Nephron (organoid): ENCODE measurements around the gene KBTBD13.

Experiments
- H3K27ac Mint-ChIP-seq, 3 experiments: 2 replicates each; pipeline ENCODE4 v1.8.0; 2020; ENCODE audit warnings: mixed read lengths in 3 of 3, mild to moderate bottlenecking in 2 of 3, moderate library complexity in 1 of 3
- H3K27me3 Mint-ChIP-seq: 2 replicates; pipeline ENCODE4 v1.8.0; 2021; ENCODE audit warnings: low read depth, mild to moderate bottlenecking, moderate library complexity, mixed read lengths
- H3K36me3 Mint-ChIP-seq: 2 replicates; pipeline ENCODE4 v1.8.0; 2020; ENCODE audit warnings: low read depth, mixed read lengths
- H3K4me1 Mint-ChIP-seq: 2 replicates; pipeline ENCODE4 v1.8.0; 2020; ENCODE audit warnings: mixed read lengths
- H3K4me3 Mint-ChIP-seq, 3 experiments: 2 replicates each; pipeline ENCODE4 v1.8.0; 2020; ENCODE audit warnings: mild to moderate bottlenecking in 3 of 3, mixed read lengths in 3 of 3, moderate library complexity in 2 of 3
- H3K9me3 Mint-ChIP-seq: 2 replicates; pipeline ENCODE4 v1.8.0; 2020; ENCODE audit warnings: mixed read lengths
- TF ChIP-seq, protein P1 (sequence below), 3 experiments: fragments of 200-600 bp; sonication (generic); IDR thresholded peaks; one replicate each; pipeline ENCODE4 v1.5.0; 2021; ENCODE audit warnings: antibody characterized with exemption in 3 of 3; ENCODE audit not compliant: unreplicated experiment in 3 of 3

Gene KBTBD13

DNA sequence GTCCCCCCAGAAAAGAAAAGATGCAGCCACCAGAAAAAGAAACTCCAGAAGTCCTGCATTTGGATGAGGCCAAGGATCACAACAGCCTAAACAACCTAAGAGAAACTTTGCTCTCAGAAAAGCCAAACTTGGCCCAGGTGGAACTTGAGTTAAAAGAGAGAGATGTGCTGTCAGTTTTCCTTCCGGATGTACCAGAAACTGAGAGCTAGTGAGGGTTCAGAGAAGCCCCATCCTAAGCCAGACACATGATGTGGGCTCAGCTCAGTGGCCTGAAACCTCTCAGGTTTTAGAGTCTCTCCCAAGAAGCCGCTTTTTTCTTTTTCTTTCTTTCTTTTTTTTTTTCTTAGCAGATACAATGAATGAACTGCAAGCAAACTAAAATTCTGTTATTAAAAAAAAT, 23.6 kb upstream of the KBTBD13 start:
- no peak overlapping the region for H3K4me3 Mint-ChIP-seq
- TF ChIP-seq, protein P1, sequence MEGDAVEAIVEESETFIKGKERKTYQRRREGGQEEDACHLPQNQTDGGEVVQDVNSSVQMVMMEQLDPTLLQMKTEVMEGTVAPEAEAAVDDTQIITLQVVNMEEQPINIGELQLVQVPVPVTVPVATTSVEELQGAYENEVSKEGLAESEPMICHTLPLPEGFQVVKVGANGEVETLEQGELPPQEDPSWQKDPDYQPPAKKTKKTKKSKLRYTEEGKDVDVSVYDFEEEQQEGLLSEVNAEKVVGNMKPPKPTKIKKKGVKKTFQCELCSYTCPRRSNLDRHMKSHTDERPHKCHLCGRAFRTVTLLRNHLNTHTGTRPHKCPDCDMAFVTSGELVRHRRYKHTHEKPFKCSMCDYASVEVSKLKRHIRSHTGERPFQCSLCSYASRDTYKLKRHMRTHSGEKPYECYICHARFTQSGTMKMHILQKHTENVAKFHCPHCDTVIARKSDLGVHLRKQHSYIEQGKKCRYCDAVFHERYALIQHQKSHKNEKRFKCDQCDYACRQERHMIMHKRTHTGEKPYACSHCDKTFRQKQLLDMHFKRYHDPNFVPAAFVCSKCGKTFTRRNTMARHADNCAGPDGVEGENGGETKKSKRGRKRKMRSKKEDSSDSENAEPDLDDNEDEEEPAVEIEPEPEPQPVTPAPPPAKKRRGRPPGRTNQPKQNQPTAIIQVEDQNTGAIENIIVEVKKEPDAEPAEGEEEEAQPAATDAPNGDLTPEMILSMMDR (IDR thresholded peaks at IDR 0.05; ENCODE audit: unreplicated experiment in 3 of 3): no peak
- peaks cover 30% of the 10 kb centered on the region for H3K4me1 Mint-ChIP-seq
- peaks cover 37% of the 10 kb centered on the region for H3K36me3 Mint-ChIP-seq
- peak overlapping the region in 1 of 3 experiments; percentile 60 for H3K27ac Mint-ChIP-seq
- H3K9me3 Mint-ChIP-seq: no peaks in the 10 kb centered on the region
- no peaks in the 10 kb centered on the region for H3K27me3 Mint-ChIP-seq

DNA sequence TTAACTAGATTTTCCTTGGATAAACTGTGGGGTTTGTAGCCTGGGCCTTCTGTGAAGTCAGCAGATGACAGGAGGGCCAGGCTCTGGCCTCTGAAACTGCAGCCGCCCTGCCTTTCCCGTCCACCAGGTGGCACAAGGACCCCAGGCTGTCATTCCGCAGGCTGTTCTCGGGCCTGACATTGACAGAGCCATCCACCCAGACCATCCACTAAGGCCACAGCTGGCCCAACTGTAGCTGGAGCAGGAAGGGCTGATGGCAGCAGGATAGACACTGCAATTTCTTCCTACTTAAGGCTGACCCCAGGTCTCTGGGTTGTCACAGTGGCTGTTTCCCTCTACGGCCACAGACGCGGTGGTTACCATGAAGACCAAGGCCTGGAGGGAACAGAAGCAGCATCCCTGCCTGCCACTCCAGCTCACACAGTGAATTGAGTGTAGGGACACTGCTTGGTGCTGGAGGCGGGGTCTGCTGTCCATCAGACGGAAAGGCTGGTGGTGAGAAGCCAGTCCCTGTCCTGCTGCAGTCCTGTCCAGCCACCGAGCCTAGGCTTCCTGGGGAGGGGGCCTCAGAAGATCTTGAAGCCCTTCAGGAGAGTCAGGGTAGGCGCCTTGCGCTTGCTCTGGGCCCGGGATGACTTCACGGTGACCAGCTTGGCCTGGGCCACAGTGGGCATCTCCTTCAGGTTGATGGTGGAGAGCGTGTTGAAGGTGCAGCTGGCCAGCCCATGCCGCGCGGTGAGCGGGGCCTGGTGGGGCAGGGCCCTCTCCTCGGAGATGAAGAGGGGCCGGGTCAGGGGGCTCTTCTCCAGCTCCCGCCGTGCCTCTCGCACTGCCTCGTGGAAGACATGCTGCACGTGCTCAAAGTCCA, 22.0 kb upstream of the KBTBD13 start:
- H3K36me3 Mint-ChIP-seq: peaks cover 39% of the 10 kb centered on the region
- TF ChIP-seq, protein P1 (IDR thresholded peaks at IDR 0.05; ENCODE audit: unreplicated experiment in 3 of 3): peak; percentile 89 to 92 (median 91)
- no peak overlapping the region for H3K4me3 Mint-ChIP-seq
- no peaks in the 10 kb centered on the region for H3K9me3 Mint-ChIP-seq
- no peaks in the 10 kb centered on the region for H3K27me3 Mint-ChIP-seq
- peaks cover 21% of the 10 kb centered on the region for H3K4me1 Mint-ChIP-seq
- H3K27ac Mint-ChIP-seq: peak overlapping the region; percentile 27 to 62 (median 47)

DNA sequence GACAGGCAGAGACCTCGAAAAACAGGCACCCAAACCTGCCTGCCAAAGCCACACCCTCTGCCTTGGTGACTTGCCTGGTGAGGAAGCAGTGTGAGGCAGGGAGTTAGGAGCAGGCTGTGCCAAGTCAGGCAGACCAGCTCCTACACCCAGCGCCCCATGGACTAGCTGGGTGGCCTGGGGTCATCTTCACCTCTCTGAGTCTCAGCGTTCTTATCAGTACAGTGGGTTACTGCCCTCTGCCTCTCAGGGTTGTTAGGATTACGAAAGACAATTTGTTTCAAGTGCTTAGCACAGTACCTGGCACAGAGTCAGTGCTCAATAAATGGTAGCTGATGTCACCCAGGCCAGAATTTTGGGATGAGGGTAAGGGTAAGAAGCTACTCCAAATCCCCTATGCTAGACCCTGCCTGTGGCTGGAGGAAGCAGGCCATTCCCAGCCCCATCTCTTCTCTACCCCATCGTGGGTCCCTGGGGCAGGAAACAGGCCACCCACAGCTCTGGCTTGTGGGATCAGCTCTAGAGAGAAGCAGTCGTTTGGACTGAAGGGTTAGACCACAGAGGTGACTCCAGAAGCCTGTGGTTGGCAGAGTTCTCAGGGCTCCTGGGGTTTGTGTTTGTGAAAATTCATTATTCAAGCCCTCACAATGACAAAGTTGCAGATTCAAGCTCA, 21.2 kb upstream of the KBTBD13 start:
- TF ChIP-seq, protein P1 (IDR thresholded peaks at IDR 0.05; ENCODE audit: unreplicated experiment in 3 of 3): no peak
- Mint-ChIP-seq H3K36me3 (peaks cover 46% of the 10 kb centered on the region), H3K4me3 (no peak overlapping the region), H3K27me3 (no peaks in the 10 kb centered on the region), H3K27ac (peak overlapping the region; percentile 50 to 94 (median 59)), H3K9me3 (no peaks in the 10 kb centered on the region), H3K4me1 (peaks cover 14% of the 10 kb centered on the region)

DNA sequence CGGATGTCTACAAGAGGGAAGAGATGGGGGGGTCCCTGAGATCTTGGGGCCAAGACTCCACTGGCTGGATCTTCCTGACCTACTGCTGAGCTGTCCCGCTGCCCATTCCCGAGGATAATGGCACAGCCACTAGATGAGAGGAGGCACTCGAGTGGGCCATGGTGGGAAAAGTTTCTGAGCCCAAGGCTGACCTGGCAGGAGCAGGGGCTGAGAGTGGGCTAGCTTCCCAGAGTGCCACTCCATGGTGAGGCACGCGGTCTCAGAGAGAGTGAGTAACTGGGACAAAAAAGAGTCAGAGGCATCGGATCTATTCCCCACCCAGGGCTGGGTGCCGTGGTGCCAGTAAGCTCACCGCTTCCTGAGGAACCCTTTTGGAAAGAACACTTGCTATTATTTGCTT, 20.4 kb upstream of the KBTBD13 start:
- peak overlapping the region; percentile 50 to 94 (median 59) for H3K27ac Mint-ChIP-seq
- H3K4me3 Mint-ChIP-seq: no peak overlapping the region
- H3K9me3 Mint-ChIP-seq: no peaks in the 10 kb centered on the region
- no peaks in the 10 kb centered on the region for H3K27me3 Mint-ChIP-seq
- peaks cover 52% of the 10 kb centered on the region for H3K36me3 Mint-ChIP-seq
- TF ChIP-seq, protein P1 (IDR thresholded peaks at IDR 0.05; ENCODE audit: unreplicated experiment in 3 of 3): no peak
- peaks cover 10% of the 10 kb centered on the region for H3K4me1 Mint-ChIP-seq

DNA sequence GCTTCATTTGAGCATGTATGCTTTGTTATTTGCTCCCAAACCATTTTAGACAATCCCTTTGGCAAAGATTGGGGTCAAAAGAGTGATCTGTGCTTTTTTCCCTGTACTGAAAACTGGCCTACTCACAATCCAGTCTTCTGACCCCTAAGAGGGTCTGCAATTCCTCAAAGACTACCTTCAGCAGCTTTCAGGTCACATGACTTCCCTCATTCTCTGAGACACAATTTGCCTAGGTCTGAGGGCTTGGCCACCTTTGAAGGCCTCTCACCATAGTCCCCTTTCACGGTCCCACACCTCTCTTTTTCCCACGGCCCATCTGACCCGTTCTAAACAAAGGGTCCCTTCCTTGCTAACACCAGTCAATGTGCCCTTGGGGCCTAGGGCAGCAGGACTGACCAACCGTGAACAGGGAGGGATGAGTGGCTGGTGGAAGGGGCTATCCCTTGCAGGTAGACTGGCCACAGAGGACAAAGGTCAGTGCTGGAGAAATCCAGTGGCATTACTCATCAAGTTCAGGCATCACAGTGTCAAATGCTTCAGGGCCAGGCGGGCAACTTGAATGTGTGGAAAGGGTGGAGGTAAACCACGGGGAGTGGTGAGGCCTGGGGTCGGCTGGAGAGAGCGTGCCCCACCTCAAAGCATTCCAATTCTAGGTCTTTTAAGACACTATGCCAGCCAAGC, 19.5 kb upstream of the KBTBD13 start:
- H3K36me3 Mint-ChIP-seq: peaks cover 48% of the 10 kb centered on the region
- TF ChIP-seq, protein P1 (IDR thresholded peaks at IDR 0.05; ENCODE audit: unreplicated experiment in 3 of 3): no peak
- H3K9me3 Mint-ChIP-seq: no peaks in the 10 kb centered on the region
- H3K27ac Mint-ChIP-seq: peak overlapping the region; percentile 48 to 94 (median 50)
- no peaks in the 10 kb centered on the region for H3K27me3 Mint-ChIP-seq
- H3K4me1 Mint-ChIP-seq: peaks cover 7% of the 10 kb centered on the region
- H3K4me3 Mint-ChIP-seq: no peak overlapping the region
